Measurements from ENCODE around the gene LARGE1. TPM values are rescaled to one million over a fixed set of nuclear protein-coding genes. Genes with fewer than 3 reads are reported as not detected.
A peak's percentile ranks its signal among the peaks of the same experiment; 100 is the strongest.

The LARGE1 gene
- polyA plus RNA-seq, 1 donor = 17.8 TPM

DNA sequence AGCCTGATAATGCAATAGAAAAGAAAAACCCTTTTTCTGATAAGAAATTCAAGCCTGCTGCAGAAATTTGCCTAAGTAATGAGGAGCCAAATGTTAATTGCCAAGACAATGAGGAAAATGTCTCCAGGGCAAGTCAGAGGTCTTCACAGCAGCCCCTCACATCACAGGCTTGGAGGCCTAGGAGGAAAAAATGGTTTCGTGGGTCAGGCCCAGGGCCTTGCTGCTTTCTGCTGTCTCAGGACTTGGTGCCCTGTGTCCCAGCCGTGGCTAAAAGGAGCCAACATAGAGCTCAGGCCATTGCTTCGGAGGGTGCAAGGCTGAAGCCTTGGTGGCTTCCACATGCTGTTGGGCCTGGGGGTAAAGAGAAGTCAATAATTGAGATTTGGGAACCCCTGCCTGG lies 131.3 kb downstream of the LARGE1 start:
- no peaks in the 10 kb centered on the region for H3K27me3 ChIP-seq (ENCODE audit: control insufficient read depth, insufficient read depth, low read length)
- no peak overlapping the region for H3K27ac ChIP-seq (ENCODE audit: low read length)
- no peak overlapping the region for H3K4me3 ChIP-seq (ENCODE audit: low read length)
- H3K4me1 ChIP-seq (ENCODE audit: control insufficient read depth, insufficient read depth, low read length) = no peaks in the 10 kb centered on the region
- peaks cover 3% of the 10 kb centered on the region for H3K9me3 ChIP-seq (ENCODE audit: control insufficient read depth, low read depth, low read length)
- WGBS (ENCODE audit: insufficient coverage, low lambda C conversion rate) = no CpG with 5 or more reads among the region's 3 CpGs
- DNase-seq = no peak
- no peaks in the 10 kb centered on the region for H3K36me3 ChIP-seq (ENCODE audit: control insufficient read depth, insufficient read depth, low read length)

DNA sequence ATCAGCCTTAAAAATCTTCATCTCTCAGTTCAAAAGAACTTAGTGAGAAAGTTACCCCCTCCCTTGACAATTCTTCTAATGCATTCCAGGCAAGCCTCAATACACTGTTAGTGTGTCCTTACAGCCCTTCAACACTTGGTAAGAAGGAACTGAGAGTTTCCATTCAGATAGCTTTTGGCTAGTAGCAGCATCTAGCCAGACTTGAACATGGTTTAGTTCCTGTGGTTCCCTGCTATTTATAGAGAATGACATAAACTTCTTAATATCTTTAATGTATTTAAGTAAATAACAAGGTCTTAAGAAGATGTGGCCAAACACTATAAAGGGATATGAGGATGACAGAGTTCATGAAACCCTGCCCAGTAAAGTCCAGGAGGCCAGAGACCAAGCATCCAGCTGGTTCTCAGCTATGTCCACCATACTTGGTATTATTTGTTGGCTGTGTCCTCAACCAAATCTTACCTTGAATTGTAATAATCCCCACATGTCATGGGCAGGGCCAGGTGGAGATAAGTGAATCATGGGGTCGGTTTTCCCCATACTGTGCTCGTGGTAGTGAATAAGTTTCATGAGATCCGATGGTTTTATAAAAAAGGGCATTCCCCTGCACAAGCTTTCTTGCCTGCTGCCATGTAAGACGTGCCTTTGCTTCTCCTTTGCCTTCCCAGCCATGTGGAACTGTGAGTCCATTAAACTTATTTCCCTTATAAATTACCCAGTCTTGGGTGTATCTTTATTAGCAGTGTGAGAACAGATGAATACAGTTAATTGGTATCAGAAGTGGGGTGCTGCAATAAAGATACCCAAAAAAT lies 132.4 kb downstream of the LARGE1 start:
- no peak overlapping the region for H3K4me3 ChIP-seq (ENCODE audit: low read length)
- peaks cover 3% of the 10 kb centered on the region for H3K9me3 ChIP-seq (ENCODE audit: control insufficient read depth, low read depth, low read length)
- no peaks in the 10 kb centered on the region for H3K4me1 ChIP-seq (ENCODE audit: control insufficient read depth, insufficient read depth, low read length)
- no peak for DNase-seq
- WGBS (ENCODE audit: insufficient coverage, low lambda C conversion rate) = no CpG with 5 or more reads among the region's 4 CpGs
- H3K27ac ChIP-seq (ENCODE audit: low read length) = no peak overlapping the region
- H3K27me3 ChIP-seq (ENCODE audit: control insufficient read depth, insufficient read depth, low read length) = no peaks in the 10 kb centered on the region
- no peaks in the 10 kb centered on the region for H3K36me3 ChIP-seq (ENCODE audit: control insufficient read depth, insufficient read depth, low read length)

DNA sequence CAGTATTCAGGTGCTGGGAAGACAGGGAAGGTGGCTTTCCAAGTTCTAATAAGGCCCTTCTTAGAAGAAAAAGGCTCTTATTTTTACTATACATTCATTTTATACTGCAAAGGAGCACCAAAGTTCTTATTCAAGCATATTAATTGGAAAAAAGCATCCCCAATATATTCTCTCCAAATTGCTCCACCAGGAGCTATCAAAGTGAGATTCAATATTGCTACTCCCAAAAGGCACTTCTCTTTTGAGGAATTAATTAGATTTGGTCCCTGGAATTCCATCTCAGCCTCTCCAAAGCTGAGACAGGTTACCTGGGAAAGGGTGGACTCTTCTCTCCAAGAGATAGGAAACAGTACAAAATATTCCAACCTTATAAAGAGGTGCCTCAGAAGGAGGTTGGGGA lies 134.1 kb downstream of the LARGE1 start:
- Histone ChIP-seq H3K27me3 (ENCODE audit: control insufficient read depth, insufficient read depth, low read length) (no peaks in the 10 kb centered on the region), H3K4me1 (ENCODE audit: control insufficient read depth, insufficient read depth, low read length) (peaks cover 6% of the 10 kb centered on the region), H3K27ac (ENCODE audit: low read length) (no peak overlapping the region), H3K9me3 (ENCODE audit: control insufficient read depth, low read depth, low read length) (peaks cover 3% of the 10 kb centered on the region), H3K4me3 (ENCODE audit: low read length) (no peak overlapping the region), H3K36me3 (ENCODE audit: control insufficient read depth, insufficient read depth, low read length) (no peaks in the 10 kb centered on the region)
- no peak for DNase-seq

DNA sequence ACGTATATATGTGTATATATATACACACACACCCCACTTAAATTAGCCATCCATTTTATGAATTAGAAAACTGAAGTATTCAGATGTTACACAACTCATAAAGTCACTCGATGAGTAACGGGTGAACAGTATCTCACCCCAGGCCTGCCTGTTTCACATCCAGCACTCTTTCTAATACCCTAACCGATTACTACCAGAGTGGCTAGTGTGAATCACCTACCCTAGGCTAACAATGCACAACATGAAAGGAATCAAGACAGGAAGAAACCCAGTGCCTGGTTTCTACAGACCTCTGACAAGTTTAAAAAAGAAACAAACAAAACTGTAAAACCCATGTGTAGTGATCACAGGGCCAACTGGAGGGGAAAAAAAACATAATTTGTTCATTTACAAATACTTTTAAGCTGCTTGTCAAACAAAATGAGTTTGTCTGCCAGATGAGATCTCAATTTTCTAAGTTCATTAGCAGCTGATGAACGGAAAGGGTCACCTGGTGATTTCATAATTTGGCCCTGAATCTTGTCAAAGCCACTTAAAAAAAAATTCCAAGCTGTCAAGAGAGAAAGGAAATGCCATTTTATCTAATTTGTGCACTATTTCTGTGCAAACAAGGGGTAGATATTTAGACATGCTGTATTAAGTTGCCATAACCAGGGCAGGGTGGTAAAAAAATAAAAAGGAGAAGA lies 134.8 kb downstream of the LARGE1 start:
- Histone ChIP-seq H3K27ac (ENCODE audit: low read length) (no peak overlapping the region), H3K27me3 (ENCODE audit: control insufficient read depth, insufficient read depth, low read length) (no peaks in the 10 kb centered on the region), H3K9me3 (ENCODE audit: control insufficient read depth, low read depth, low read length) (peaks cover 3% of the 10 kb centered on the region), H3K36me3 (ENCODE audit: control insufficient read depth, insufficient read depth, low read length) (no peaks in the 10 kb centered on the region), H3K4me1 (ENCODE audit: control insufficient read depth, insufficient read depth, low read length) (peaks cover 6% of the 10 kb centered on the region), H3K4me3 (ENCODE audit: low read length) (no peak overlapping the region)
- 93% methylated on average over 3 of the region's 5 CpGs for WGBS (ENCODE audit: insufficient coverage, low lambda C conversion rate)
- DNase-seq = no peak

DNA sequence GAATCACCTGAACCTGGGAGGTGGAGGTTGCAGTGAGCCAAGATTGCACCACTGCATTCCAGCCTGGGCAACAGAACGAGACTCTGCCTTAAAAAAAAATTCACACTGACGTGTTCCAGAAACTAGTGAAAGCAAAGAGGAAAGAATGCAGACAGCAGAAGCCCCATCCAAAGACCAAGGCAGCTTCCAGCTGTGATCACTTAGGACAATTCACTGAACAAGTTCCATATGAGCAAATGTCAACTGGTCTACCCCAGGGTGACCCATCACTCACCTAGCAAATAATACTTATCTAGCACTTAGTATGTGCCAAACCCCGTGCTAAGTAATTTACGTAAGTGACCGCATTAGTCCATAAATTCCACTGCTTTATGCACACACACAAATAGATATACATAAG lies 138.9 kb downstream of the LARGE1 start:
- no peak overlapping the region for H3K4me3 ChIP-seq (ENCODE audit: low read length)
- peak in 1 of 2 donors; percentile 45 for DNase-seq
- 20% methylated on average over 1 of the region's 5 CpGs for WGBS (ENCODE audit: insufficient coverage, low lambda C conversion rate)
- H3K27ac ChIP-seq (ENCODE audit: low read length) = no peak overlapping the region
- no peaks in the 10 kb centered on the region for H3K36me3 ChIP-seq (ENCODE audit: control insufficient read depth, insufficient read depth, low read length)
- peaks cover 19% of the 10 kb centered on the region for H3K4me1 ChIP-seq (ENCODE audit: control insufficient read depth, insufficient read depth, low read length)
- H3K9me3 ChIP-seq (ENCODE audit: control insufficient read depth, low read depth, low read length) = no peaks in the 10 kb centered on the region
- no peaks in the 10 kb centered on the region for H3K27me3 ChIP-seq (ENCODE audit: control insufficient read depth, insufficient read depth, low read length)

DNA sequence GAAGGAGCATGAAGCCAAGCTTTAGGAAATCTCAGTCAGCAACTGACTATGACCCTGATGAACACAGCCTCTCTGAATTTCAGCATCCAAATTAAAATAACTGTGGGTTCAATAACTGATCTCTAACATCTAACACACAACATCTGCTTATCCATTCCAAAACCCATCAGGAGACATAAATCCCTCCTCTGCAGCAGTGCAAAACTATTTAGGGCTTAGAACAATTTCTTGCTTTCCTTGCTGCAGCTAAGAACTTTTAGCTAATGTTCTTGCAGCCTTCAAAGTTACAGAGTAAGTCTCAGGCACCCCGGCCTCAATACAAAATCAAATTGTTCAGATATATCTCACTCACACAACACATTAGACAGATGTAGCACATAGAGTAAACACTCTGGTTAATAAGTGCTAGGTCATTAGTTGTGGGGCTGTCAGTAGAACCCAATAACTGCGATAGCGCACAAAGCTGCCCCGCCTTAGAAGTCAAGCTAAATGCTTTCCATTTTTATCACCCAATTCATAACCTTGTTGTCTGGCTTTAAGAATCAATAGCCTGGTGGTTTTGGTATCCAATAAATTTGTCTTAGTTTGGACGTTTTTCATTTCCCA lies 139.6 kb downstream of the LARGE1 start:
- Histone ChIP-seq H3K27ac (ENCODE audit: low read length) (no peak overlapping the region), H3K9me3 (ENCODE audit: control insufficient read depth, low read depth, low read length) (no peaks in the 10 kb centered on the region), H3K4me1 (ENCODE audit: control insufficient read depth, insufficient read depth, low read length) (peaks cover 19% of the 10 kb centered on the region), H3K4me3 (ENCODE audit: low read length) (no peak overlapping the region), H3K36me3 (ENCODE audit: control insufficient read depth, insufficient read depth, low read length) (no peaks in the 10 kb centered on the region), H3K27me3 (ENCODE audit: control insufficient read depth, insufficient read depth, low read length) (no peaks in the 10 kb centered on the region)
- DNase-seq = peak in 1 of 2 donors; percentile 59
- 29% methylated on average over 2 of the region's 5 CpGs for WGBS (ENCODE audit: insufficient coverage, low lambda C conversion rate)

DNA sequence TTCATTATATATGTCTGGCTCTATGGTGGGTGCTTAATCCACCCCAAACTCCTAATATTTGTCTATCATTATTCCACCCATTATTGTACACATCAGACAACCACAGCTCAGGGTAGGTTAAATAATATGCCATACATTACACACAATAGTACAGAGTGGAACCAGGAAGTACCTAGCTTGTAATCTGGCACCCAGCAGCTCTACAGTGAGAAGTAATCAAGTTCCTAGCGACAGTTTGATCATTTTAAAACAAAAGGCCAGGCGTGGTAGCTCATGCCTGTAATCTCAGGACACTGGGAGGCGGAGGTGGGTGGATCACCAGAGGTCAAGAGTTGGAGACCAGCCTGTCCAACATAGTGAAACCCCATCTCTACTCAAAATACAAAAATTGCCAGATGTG lies 141.0 kb downstream of the LARGE1 start:
- H3K27ac ChIP-seq (ENCODE audit: low read length) = no peak overlapping the region
- 81% methylated on average over 3 of the region's 3 CpGs for WGBS (ENCODE audit: insufficient coverage, low lambda C conversion rate)
- no peak overlapping the region for H3K4me3 ChIP-seq (ENCODE audit: low read length)
- H3K36me3 ChIP-seq (ENCODE audit: control insufficient read depth, insufficient read depth, low read length) = no peaks in the 10 kb centered on the region
- peaks cover 19% of the 10 kb centered on the region for H3K4me1 ChIP-seq (ENCODE audit: control insufficient read depth, insufficient read depth, low read length)
- H3K9me3 ChIP-seq (ENCODE audit: control insufficient read depth, low read depth, low read length) = no peaks in the 10 kb centered on the region
- H3K27me3 ChIP-seq (ENCODE audit: control insufficient read depth, insufficient read depth, low read length) = no peaks in the 10 kb centered on the region
- no peak for DNase-seq

DNA sequence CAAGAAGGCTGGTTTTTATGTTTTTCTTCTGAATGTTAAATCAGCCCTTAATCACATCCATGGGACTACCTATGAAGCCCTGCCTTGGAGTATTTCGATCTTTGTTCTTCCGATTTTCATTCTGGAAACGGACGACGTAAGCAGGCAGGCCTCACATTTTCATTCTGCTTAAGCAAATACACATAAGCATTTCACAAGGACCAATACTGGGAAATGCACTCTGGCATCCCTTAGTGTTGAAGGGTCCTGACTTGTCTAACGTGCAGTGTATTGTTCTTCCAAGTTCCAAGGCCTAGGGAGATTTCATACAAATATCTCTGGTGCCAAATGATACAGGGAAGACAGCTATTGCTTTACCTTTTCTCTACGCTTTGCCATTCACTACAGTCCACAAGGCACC lies 143.8 kb downstream of the LARGE1 start:
- no CpG with 5 or more reads among the region's 7 CpGs for WGBS (ENCODE audit: insufficient coverage, low lambda C conversion rate)
- Histone ChIP-seq H3K36me3 (ENCODE audit: control insufficient read depth, insufficient read depth, low read length) (no peaks in the 10 kb centered on the region), H3K27me3 (ENCODE audit: control insufficient read depth, insufficient read depth, low read length) (no peaks in the 10 kb centered on the region), H3K27ac (ENCODE audit: low read length) (no peak overlapping the region), H3K9me3 (ENCODE audit: control insufficient read depth, low read depth, low read length) (no peaks in the 10 kb centered on the region), H3K4me1 (ENCODE audit: control insufficient read depth, insufficient read depth, low read length) (peaks cover 17% of the 10 kb centered on the region), H3K4me3 (ENCODE audit: low read length) (no peak overlapping the region)
- DNase-seq = no peak

DNA sequence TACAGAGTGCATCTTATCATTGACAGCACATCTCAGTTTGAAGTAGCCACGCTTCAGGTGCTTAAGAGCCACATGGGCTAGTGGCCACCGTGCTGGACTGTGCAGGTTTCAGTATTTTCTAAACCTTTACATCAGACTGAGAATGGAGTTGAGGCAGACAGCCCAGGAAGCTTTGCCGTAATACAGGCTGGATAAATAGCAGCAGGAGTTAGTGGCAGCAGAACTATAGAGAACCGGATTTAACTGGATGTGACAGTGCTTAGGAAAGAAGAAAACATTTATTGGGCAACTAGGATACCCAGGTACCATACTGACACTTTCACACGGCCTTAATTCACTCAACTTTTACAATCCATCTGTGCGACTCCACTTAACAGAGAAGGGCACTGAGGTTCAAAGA lies 145.5 kb downstream of the LARGE1 start:
- Histone ChIP-seq H3K36me3 (ENCODE audit: control insufficient read depth, insufficient read depth, low read length) (no peaks in the 10 kb centered on the region), H3K4me1 (ENCODE audit: control insufficient read depth, insufficient read depth, low read length) (peaks cover 13% of the 10 kb centered on the region), H3K9me3 (ENCODE audit: control insufficient read depth, low read depth, low read length) (no peaks in the 10 kb centered on the region), H3K4me3 (ENCODE audit: low read length) (no peak overlapping the region), H3K27ac (ENCODE audit: low read length) (no peak overlapping the region), H3K27me3 (ENCODE audit: control insufficient read depth, insufficient read depth, low read length) (no peaks in the 10 kb centered on the region)
- WGBS (ENCODE audit: insufficient coverage, low lambda C conversion rate) = no CpG with 5 or more reads among the region's 6 CpGs
- DNase-seq = no peak

DNA sequence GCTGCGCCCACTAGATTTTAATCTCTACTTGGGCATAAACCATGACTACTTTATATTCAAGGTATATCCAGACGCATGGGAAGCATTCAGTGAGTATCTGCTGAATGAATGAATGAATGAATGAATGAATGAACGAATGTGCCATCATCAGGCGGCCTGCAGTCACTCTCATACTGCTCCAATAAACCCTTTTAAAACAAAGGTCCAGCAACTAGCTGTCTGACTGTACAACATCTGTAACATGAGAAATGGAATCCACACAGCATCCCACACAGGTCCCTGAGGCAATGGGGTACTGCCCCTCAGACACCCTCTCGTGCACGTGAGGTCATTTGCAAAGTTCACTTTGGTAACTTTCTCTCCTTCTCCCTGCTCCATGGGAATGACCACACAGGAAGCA lies 147.5 kb downstream of the LARGE1 start:
- Histone ChIP-seq H3K27ac (ENCODE audit: low read length) (no peak overlapping the region), H3K27me3 (ENCODE audit: control insufficient read depth, insufficient read depth, low read length) (no peaks in the 10 kb centered on the region), H3K4me3 (ENCODE audit: low read length) (no peak overlapping the region), H3K36me3 (ENCODE audit: control insufficient read depth, insufficient read depth, low read length) (no peaks in the 10 kb centered on the region), H3K9me3 (ENCODE audit: control insufficient read depth, low read depth, low read length) (no peaks in the 10 kb centered on the region), H3K4me1 (ENCODE audit: control insufficient read depth, insufficient read depth, low read length) (peaks cover 1% of the 10 kb centered on the region)
- no CpG with 5 or more reads among the region's 6 CpGs for WGBS (ENCODE audit: insufficient coverage, low lambda C conversion rate)
- no peak for DNase-seq
